Measurements from ENCODE around the gene MYRIP. TPM values are rescaled to one million over a fixed set of nuclear protein-coding genes. Genes with fewer than 3 reads are reported as not detected.

Gene MYRIP
- total RNA-seq, 3 donors from 2014 or later: 2.3 to 4.8 (median 2.6) TPM

- Histone ChIP-seq H3K36me3 (no peaks in the 10 kb centered on the region), H3K27ac (no peak overlapping the region), H3K4me3 (no peak overlapping the region), H3K4me1 (no peaks in the 10 kb centered on the region), H3K27me3 (no peaks in the 10 kb centered on the region), H3K9me3 (peaks cover 0 to 5% of the 10 kb centered on the region in 2 donors)
- intact Hi-C loops (cut with DNase I; ENCODE audit: low total_unique reads): no loop called here
- TF ChIP-seq POLR2A (IDR thresholded peaks at IDR 0.05) (no peak), POLR2AphosphoS5 (IDR thresholded peaks at IDR 0.05) (no peak), CTCF (IDR thresholded peaks at IDR 0.05) (no peak)
- DNase-seq (ENCODE audit: low spot score in 2 of 2): no peak
Measured at GRCh38 chr3:40294434-40294833, 485.0 kb downstream of the MYRIP start.

- Histone ChIP-seq H3K4me1 (no peaks in the 10 kb centered on the region), H3K4me3 (no peak overlapping the region), H3K27ac (no peak overlapping the region), H3K27me3 (no peaks in the 10 kb centered on the region), H3K36me3 (no peaks in the 10 kb centered on the region), H3K9me3 (no peaks in the 10 kb centered on the region)
- intact Hi-C loops (cut with DNase I; ENCODE audit: low total_unique reads): no loop called here
- no peak for DNase-seq (ENCODE audit: low spot score in 2 of 2)
- no peak for TF ChIP-seq POLR2A (IDR thresholded peaks at IDR 0.05)
- TF ChIP-seq CTCF (IDR thresholded peaks at IDR 0.05): no peak
- no peak for TF ChIP-seq POLR2AphosphoS5 (IDR thresholded peaks at IDR 0.05)
Measured at GRCh38 chr3:40298075-40298474, 488.7 kb downstream of the MYRIP start.

- intact Hi-C loops (cut with DNase I; ENCODE audit: low total_unique reads): no loop called here
- no peak for DNase-seq (ENCODE audit: low spot score in 2 of 2)
- Histone ChIP-seq H3K4me1 (no peaks in the 10 kb centered on the region), H3K36me3 (no peaks in the 10 kb centered on the region), H3K9me3 (no peaks in the 10 kb centered on the region), H3K4me3 (no peak overlapping the region), H3K27ac (peak overlapping the region; percentile 30 to 73), H3K27me3 (no peaks in the 10 kb centered on the region)
- no peak for TF ChIP-seq CTCF (IDR thresholded peaks at IDR 0.05)
- no peak for TF ChIP-seq POLR2AphosphoS5 (IDR thresholded peaks at IDR 0.05)
- TF ChIP-seq POLR2A (IDR thresholded peaks at IDR 0.05): no peak
Measured at GRCh38 chr3:40299130-40299720, 489.8 kb downstream of the MYRIP start.

- DNase-seq (ENCODE audit: low spot score in 2 of 2): no peak
- peak overlapping the region; percentile 33 to 73 for H3K27ac ChIP-seq
- H3K36me3 ChIP-seq: no peaks in the 10 kb centered on the region
- H3K4me1 ChIP-seq: no peaks in the 10 kb centered on the region
- H3K4me3 ChIP-seq: no peak overlapping the region
- H3K9me3 ChIP-seq: no peaks in the 10 kb centered on the region
- peak in 1 of 3 donors; percentile 60 for TF ChIP-seq POLR2AphosphoS5 (IDR thresholded peaks at IDR 0.05)
- no peak for TF ChIP-seq CTCF (IDR thresholded peaks at IDR 0.05)
- no peaks in the 10 kb centered on the region for H3K27me3 ChIP-seq
- intact Hi-C loops (cut with DNase I; ENCODE audit: low total_unique reads): no loop called here
Measured at GRCh38 chr3:40299721-40300335, 490.4 kb downstream of the MYRIP start.

DNA sequence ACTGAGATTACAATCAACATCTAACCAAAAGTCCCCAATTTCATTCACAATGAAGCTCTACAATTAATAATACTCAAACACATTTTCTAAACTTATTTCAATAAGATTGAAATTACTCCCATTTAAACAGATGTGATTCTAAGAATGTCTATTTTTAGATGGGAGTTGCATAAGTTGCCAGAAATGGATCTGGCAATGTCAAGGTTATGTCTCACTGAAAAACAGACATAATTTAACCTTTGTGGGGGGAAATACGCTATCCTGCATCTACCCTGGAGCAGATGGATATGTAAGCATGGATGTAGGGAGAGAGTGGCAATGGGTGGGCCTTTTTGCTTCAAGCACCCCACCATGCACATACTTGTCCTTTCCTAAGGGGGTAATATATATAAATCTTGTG, 493.4 kb downstream of the MYRIP start:
- Histone ChIP-seq H3K4me3 (no peak overlapping the region), H3K27ac (no peak overlapping the region), H3K4me1 (no peaks in the 10 kb centered on the region), H3K36me3 (no peaks in the 10 kb centered on the region), H3K27me3 (no peaks in the 10 kb centered on the region), H3K9me3 (no peaks in the 10 kb centered on the region)
- TF ChIP-seq CTCF (IDR thresholded peaks at IDR 0.05): no peak
- TF ChIP-seq POLR2AphosphoS5 (IDR thresholded peaks at IDR 0.05): no peak
- TF ChIP-seq POLR2A (IDR thresholded peaks at IDR 0.05): no peak
- DNase-seq (ENCODE audit: low spot score in 2 of 2): no peak
- intact Hi-C loops (cut with DNase I; ENCODE audit: low total_unique reads): no loop called here
